PC-9 (cell line): ENCODE measurements around the gene MAGI2.

Experiments used
- CTCF ChIP-seq: fragments of 200-600 bp; sonication (generic); conservative IDR thresholded peaks from 2 replicates; pipeline ENCODE4 v1.6.1; 2017; ENCODE audit warnings: mixed run types, antibody characterized with exemption, mild to moderate bottlenecking, moderate library complexity
- EZH2 ChIP-seq: fragments of 200-600 bp; sonication (generic); IDR thresholded peaks from 2 replicates; pipeline ENCODE4 v1.8.0; 2017; ENCODE audit warnings: antibody characterized with exemption, low read depth

DNA sequence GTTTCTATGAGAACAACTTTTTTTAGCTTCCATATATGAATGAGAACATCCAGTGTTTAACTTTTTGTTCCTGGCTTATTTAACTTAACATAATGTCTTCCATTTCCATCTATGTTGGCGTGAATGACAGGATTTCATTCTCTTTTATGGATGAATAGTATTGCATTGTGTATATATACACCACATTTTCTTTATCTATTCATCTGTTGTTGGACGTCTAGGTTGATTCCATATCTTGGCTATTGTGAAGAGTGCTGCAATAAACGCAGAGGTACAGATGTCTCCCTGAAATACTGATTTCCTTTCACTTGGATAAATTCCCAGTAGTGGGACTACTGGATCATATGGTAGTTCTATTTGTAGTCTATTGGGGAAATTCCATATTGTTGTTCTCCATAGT, 44.3 kb upstream of the MAGI2 start:
- TF ChIP-seq CTCF (no peak), EZH2 (no peak)
